ENCODE results near the gene HERC3. TPM values are rescaled to one million over a fixed set of nuclear protein-coding genes. Genes with fewer than 3 reads are reported as not detected.

HERC3 gene
- total RNA-seq, 4 donors from 2014 or later = 37.4 to 75.4 (median 47.8) TPM

DNA sequence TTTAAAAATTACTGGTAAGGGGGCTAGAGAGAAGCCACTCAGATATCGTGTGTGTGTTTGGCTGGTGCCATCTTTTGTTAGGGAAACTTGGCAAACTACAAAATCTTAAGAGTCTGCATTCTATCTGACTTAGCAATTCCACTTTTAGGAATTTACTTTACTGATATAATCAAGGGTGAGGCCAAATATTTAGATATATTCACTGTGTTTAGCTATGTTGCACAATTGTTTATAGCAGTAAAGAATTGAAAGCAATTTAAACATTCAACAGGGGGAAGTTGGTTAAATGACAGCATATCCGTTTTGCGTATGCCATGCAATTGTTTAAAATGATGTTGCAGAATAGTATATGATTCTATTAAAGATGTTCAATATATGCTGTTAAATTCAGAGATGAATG is 6.4 kb upstream of the HERC3 start:
- DNase-seq = no peak
- WGBS, 2 donors = 93% methylated on average over 3 of the region's 3 CpGs
- H3K4me1 ChIP-seq = no peaks in the 10 kb centered on the region
- H3K27ac ChIP-seq = no peak overlapping the region
- H3K27me3 ChIP-seq = no peaks in the 10 kb centered on the region
- TF ChIP-seq, protein P1, sequence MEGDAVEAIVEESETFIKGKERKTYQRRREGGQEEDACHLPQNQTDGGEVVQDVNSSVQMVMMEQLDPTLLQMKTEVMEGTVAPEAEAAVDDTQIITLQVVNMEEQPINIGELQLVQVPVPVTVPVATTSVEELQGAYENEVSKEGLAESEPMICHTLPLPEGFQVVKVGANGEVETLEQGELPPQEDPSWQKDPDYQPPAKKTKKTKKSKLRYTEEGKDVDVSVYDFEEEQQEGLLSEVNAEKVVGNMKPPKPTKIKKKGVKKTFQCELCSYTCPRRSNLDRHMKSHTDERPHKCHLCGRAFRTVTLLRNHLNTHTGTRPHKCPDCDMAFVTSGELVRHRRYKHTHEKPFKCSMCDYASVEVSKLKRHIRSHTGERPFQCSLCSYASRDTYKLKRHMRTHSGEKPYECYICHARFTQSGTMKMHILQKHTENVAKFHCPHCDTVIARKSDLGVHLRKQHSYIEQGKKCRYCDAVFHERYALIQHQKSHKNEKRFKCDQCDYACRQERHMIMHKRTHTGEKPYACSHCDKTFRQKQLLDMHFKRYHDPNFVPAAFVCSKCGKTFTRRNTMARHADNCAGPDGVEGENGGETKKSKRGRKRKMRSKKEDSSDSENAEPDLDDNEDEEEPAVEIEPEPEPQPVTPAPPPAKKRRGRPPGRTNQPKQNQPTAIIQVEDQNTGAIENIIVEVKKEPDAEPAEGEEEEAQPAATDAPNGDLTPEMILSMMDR (IDR thresholded peaks at IDR 0.05) = no peak
- no peak for TF ChIP-seq POLR2A (IDR thresholded peaks at IDR 0.05)
- no peaks in the 10 kb centered on the region for H3K9me3 ChIP-seq
- no peaks in the 10 kb centered on the region for H3K36me3 ChIP-seq
- H3K4me3 ChIP-seq (replicated peaks in 1 of 3) = no peak overlapping the region
- intact Hi-C loops (cut with DNase I) = no loop called here

DNA sequence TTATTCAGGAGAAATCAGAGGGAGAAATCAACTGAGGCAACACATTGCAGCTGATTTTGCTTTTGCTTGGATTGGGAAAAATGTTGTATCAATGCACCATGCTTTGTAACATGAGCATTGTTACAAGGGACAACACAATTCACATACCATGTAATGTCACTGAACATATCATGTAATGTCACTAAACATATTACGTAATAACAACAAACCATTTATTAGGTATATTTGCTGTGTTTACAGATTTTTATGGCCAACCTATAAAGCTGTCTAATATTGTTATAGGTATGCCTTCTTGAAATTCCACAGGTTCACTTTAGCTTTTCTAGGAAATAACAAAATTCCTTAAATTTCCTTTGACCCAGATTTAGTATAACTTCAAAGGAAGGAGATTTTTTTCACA is 5.0 kb upstream of the HERC3 start:
- Histone ChIP-seq H3K36me3 (no peaks in the 10 kb centered on the region), H3K27ac (no peak overlapping the region), H3K4me1 (peaks cover 0 to 5% of the 10 kb centered on the region in 2 donors), H3K4me3 (replicated peaks in 1 of 3) (no peak overlapping the region), H3K9me3 (no peaks in the 10 kb centered on the region), H3K27me3 (no peaks in the 10 kb centered on the region)
- DNase-seq = no peak
- intact Hi-C loops (cut with DNase I) = no loop called here
- 95 to 100% methylated on average over 1 of the region's 1 CpG for WGBS, 2 donors
- TF ChIP-seq, protein P1 (IDR thresholded peaks at IDR 0.05) = no peak
- TF ChIP-seq POLR2A (IDR thresholded peaks at IDR 0.05) = no peak

DNA sequence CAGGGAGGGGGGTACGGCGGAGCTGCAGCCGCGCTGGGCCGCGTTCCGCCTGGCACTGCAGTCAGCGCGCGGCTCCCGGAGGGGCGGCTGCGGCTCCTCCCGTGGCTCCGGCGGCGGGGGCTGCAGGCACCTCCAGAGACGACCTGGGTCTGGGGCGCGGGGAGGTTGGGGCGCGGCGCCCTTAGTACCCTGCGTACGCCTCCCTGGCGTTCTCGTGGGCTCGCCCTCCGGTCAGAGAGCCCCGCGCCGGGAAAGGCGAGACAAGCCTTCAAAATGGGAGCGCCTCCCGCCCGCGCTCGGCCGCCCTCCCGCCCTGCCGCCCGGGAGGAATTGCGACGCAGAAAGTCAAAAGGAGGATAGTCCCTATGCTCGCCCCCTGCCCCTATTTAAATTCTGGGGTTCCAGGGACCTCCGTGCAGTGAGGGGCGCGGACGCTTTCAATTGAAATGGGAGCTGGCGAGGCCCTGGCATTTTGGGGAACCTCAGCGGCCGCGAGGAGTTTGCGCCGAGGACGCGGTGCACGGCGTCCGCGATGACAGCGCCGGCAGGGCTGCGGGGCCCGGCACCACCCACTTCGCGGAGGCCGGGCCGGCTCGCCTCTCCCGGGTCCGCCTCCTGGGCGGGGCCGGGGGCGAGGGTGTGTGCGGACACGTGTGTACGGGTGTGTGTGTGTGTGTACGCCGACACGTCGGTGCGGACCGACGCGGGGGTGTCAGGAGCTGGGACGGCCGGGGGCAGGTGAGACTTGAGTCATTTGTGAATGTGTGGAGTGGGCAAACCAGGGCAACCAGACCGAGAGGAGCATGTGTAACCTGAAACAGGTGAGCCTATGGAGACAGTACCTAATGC is 544 bp downstream of the HERC3 start:
- peak; percentile 16 to 89 for TF ChIP-seq POLR2A (IDR thresholded peaks at IDR 0.05)
- TF ChIP-seq, protein P1 (IDR thresholded peaks at IDR 0.05) = peak in 1 of 6 experiments; percentile 3
- Histone ChIP-seq H3K36me3 (no peaks in the 10 kb centered on the region), H3K4me3 (replicated peaks in 1 of 3) (peak overlapping the region; percentile 72 to 89 (median 82)), H3K4me1 (peaks cover 5 to 7% of the 10 kb centered on the region in 2 donors), H3K27ac (peak overlapping the region; percentile 70 to 95 (median 88)), H3K27me3 (no peaks in the 10 kb centered on the region), H3K9me3 (no peaks in the 10 kb centered on the region)
- WGBS, 2 donors = 0 to 1% methylated on average over 12 to 26 of the region's 89 CpGs
- intact Hi-C loops (cut with DNase I) = loop anchor here (10.0 kb wide), 1 partner anchor 62 kb away; no protein-coding TSS in a partner anchor
- peak; percentile 82 to 83 for DNase-seq

DNA sequence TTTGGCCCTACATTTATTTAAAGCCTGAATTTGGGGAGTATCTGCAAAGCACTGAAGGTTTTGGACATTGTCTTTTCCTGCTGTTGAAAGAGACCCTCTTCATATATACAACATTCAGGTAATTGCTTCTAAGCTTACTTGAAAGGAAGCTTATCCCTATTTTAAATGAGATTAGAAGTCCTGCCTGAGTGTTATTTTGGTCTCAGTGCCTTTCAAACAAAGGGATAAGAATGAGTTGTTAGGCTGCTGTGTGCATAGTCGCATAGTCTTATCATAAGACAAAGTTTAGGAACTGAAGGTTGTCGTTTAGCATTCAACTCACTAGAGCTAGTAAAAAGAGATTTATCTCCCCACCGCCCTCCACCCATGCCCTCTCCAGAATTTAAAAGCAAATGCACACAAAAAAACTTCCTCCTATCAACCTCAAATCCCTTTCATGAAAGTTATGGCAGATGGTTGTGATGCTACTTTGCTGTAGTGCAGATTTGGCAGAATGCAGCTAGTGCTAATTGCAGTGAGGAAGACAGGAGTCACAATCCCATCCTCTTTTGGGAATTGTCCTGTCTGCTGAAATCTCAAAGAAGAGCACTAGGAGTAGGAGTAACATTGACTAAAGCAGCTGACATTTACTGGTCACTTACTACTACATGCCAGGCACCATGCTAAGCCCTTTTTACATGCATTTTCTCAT is 5.8 kb downstream of the HERC3 start:
- DNase-seq = no peak
- peak overlapping the region in 2 of 3 donors; percentile 53 to 70 for H3K27ac ChIP-seq

More for the DNA sequence above, 5.8 kb downstream of the HERC3 start:
- TF ChIP-seq POLR2A (IDR thresholded peaks at IDR 0.05) = no peak
- TF ChIP-seq, protein P1 (IDR thresholded peaks at IDR 0.05) = no peak
- H3K27me3 ChIP-seq = no peaks in the 10 kb centered on the region
- 90 to 91% methylated on average over 3 of the region's 3 CpGs for WGBS, 2 donors
- H3K4me1 ChIP-seq = peaks cover 29 to 48% of the 10 kb centered on the region in 2 donors
- no peaks in the 10 kb centered on the region for H3K36me3 ChIP-seq
- H3K9me3 ChIP-seq = no peaks in the 10 kb centered on the region
- intact Hi-C loops (cut with DNase I) = loop anchor here (10.0 kb wide), 1 partner anchor 57 kb away; no protein-coding TSS in a partner anchor
- no peak overlapping the region for H3K4me3 ChIP-seq (replicated peaks in 1 of 3)

All from thyroid gland (tissue), 4 donors.